OCI-LY1 (cell line): Measurements from ENCODE around the gene LRP2.
"Not testable (repeated sequence)": the region's sequence is repeated elsewhere in the genome, so short reads cannot be mapped to it uniquely, and the experiment has no call there.

ENCODE experiments used
- H2AFZ ChIP-seq: fragments of 200-600 bp; sonication (generic), shearing (Covaris generic); 2 replicates; pipeline ENCODE4 v1.6.0; 2014; ENCODE audit warnings: antibody characterized with exemption, mild to moderate bottlenecking, low read length
- H3F3A ChIP-seq: fragments of 200-600 bp; sonication (generic), shearing (Covaris generic); 2 replicates; pipeline ENCODE4 v1.6.0; 2014; ENCODE audit warnings: mild to moderate bottlenecking, antibody characterized with exemption, low read length, moderate library complexity; ENCODE audit not compliant: insufficient read depth
- H3K27ac ChIP-seq: fragments of 200-600 bp; sonication (generic); 2 replicates; pipeline ENCODE4 v1.5.1; 2014; ENCODE audit warnings: low read length, mixed run types, mild to moderate bottlenecking, low read depth; ENCODE audit not compliant: poor library complexity, severe bottlenecking
- H3K27me3 ChIP-seq: fragments of 200-600 bp; sonication (generic); 2 replicates; pipeline ENCODE4 v1.6.0; 2014; ENCODE audit warnings: antibody characterized with exemption, mild to moderate bottlenecking, low read length, moderate library complexity; ENCODE audit not compliant: insufficient read depth
- H3K36me3 ChIP-seq: fragments of 200-600 bp; sonication (generic); 2 replicates; pipeline ENCODE4 v1.6.1; 2014; ENCODE audit warnings: mild to moderate bottlenecking, antibody characterized with exemption, low read length, moderate library complexity, mixed read lengths; ENCODE audit not compliant: insufficient read depth
- H3K4me1 ChIP-seq: fragments of 200-600 bp; sonication (generic); 2 replicates; pipeline ENCODE4 v1.5.1; 2014; ENCODE audit warnings: mild to moderate bottlenecking, low read length, moderate library complexity; ENCODE audit not compliant: insufficient read depth, severe bottlenecking
- H3K4me2 ChIP-seq: fragments of 200-600 bp; sonication (generic), shearing (Covaris generic); 2 replicates; pipeline ENCODE4 v1.6.1; 2014; ENCODE audit warnings: low read length
- H3K4me3 ChIP-seq: fragments of 200-600 bp; sonication (generic); 2 replicates; pipeline ENCODE4 v1.5.1; 2014; ENCODE audit warnings: low read length, low read depth, mild to moderate bottlenecking, mixed read lengths; ENCODE audit not compliant: poor library complexity, severe bottlenecking
- H3K79me2 ChIP-seq: fragments of 200-600 bp; shearing (Covaris generic); 2 replicates; pipeline ENCODE4 v1.6.1; 2016; ENCODE audit warnings: mixed run types, low read length, mixed read lengths; ENCODE audit not compliant: insufficient read depth
- H3K9ac ChIP-seq: fragments of 200-600 bp; sonication (generic), shearing (Covaris generic); 2 replicates; pipeline ENCODE4 v1.6.1; 2014; ENCODE audit warnings: mild to moderate bottlenecking, low read length, mixed read lengths
- H3K9me2 ChIP-seq: fragments of 200-600 bp; sonication (generic), shearing (Covaris generic); 2 replicates; pipeline ENCODE4 v1.6.1; 2014; ENCODE audit warnings: low read depth, mild to moderate bottlenecking, low read length, mixed read lengths
- H3K9me3 ChIP-seq: fragments of 200-600 bp; shearing (Covaris generic); 2 replicates; pipeline ENCODE4 v1.6.1; 2014; ENCODE audit warnings: low read length, mixed read lengths
- H4K20me1 ChIP-seq: fragments of 200-600 bp; sonication (generic), shearing (Covaris generic); 2 replicates; pipeline ENCODE4 v1.6.0; 2016; ENCODE audit warnings: mild to moderate bottlenecking, low read length; ENCODE audit not compliant: insufficient read depth
- EZH2 ChIP-seq: fragments of 200-600 bp; sonication (generic), shearing (Covaris generic); IDR thresholded peaks from 2 replicates; pipeline ENCODE4 v1.8.0; 2017; ENCODE audit warnings: borderline replicate concordance, mixed run types, mild to moderate bottlenecking, antibody characterized with exemption, low read length, moderate library complexity, mixed read lengths
- TF ChIP-seq, protein P1 (sequence below): fragments of 200-600 bp; sonication (generic), shearing (Covaris generic); IDR thresholded peaks from 2 replicates; pipeline ENCODE4 v1.5.1; 2017; ENCODE audit warnings: mild to moderate bottlenecking, antibody characterized with exemption, low read length, moderate library complexity, mixed read lengths

The LRP2 gene

DNA sequence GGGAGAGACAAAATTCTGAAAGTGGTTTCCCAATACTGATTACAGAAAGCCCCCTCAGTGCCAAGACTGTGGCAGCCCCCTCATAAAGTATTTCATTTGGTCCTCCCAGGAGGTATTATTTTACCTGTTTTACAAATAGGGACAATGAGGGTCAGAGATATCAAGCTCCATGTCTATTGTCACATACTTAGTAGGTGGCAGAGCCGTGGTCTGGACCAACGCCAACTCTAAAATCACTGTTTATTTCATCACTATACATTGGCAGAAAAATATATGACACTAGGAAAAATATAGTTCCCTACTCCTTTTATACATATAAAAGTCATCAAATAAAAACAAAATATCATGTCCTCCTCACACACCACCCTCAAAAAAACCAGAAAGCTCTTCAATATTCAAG lies 224.4 kb downstream of the LRP2 start:
- Histone ChIP-seq H3F3A (no peaks in the 10 kb centered on the region), H3K79me2 (no peaks in the 10 kb centered on the region), H3K9me3 (no peaks in the 10 kb centered on the region), H2AFZ (no peak overlapping the region), H3K4me1 (no peaks in the 10 kb centered on the region), H3K4me3 (no peak overlapping the region), H3K27ac (no peak overlapping the region), H3K4me2 (no peak overlapping the region), H3K27me3 (no peaks in the 10 kb centered on the region), H3K9ac (no peak overlapping the region), H3K36me3 (no peaks in the 10 kb centered on the region), H4K20me1 (no peaks in the 10 kb centered on the region), H3K9me2 (no peaks in the 10 kb centered on the region)
- TF ChIP-seq EZH2, result no peak
- TF ChIP-seq, protein P1, sequence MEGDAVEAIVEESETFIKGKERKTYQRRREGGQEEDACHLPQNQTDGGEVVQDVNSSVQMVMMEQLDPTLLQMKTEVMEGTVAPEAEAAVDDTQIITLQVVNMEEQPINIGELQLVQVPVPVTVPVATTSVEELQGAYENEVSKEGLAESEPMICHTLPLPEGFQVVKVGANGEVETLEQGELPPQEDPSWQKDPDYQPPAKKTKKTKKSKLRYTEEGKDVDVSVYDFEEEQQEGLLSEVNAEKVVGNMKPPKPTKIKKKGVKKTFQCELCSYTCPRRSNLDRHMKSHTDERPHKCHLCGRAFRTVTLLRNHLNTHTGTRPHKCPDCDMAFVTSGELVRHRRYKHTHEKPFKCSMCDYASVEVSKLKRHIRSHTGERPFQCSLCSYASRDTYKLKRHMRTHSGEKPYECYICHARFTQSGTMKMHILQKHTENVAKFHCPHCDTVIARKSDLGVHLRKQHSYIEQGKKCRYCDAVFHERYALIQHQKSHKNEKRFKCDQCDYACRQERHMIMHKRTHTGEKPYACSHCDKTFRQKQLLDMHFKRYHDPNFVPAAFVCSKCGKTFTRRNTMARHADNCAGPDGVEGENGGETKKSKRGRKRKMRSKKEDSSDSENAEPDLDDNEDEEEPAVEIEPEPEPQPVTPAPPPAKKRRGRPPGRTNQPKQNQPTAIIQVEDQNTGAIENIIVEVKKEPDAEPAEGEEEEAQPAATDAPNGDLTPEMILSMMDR, result no peak

DNA sequence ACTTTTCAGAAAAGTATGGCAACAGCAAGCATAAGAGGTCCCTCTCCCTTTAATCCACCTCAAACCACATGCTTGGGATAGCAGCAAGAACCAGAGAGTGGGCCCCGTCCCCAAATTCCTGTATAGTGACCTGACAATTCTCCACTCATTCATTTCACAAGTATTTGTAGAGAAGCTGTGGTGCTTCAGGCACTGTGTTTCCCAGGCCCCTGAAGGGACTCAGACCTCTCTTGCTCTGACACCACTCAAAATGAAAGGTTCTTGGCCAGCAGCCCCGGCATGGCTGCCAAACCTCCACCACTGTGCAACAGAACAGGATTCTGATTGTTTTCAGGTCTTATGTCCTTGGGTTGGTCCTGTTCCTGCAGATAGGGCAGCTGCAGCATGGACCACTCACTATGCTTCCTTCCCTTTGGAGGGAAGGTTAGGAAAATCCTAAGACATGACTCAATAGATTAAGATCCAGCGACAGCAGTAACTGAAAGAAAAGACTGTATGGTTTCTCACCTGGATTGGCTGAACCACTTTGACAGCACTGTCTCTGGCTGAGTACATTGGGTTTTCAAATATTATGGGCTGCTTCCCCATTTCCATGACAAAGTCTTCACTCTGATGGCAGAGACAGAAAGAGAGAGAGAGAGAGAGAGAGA lies 225.3 kb downstream of the LRP2 start:
- H3F3A ChIP-seq, result no peaks in the 10 kb centered on the region
- H3K9me2 ChIP-seq, result no peaks in the 10 kb centered on the region
- no peaks in the 10 kb centered on the region for H3K36me3 ChIP-seq
- no peak overlapping the region for H3K27ac ChIP-seq
- no peaks in the 10 kb centered on the region for H3K79me2 ChIP-seq
- no peaks in the 10 kb centered on the region for H3K9me3 ChIP-seq
- no peak overlapping the region for H3K9ac ChIP-seq
- H3K4me3 ChIP-seq, result no peak overlapping the region
- H3K4me2 ChIP-seq, result no peak overlapping the region
- no peak for TF ChIP-seq EZH2
- TF ChIP-seq, protein P1, result no peak
- no peaks in the 10 kb centered on the region for H4K20me1 ChIP-seq
- no peaks in the 10 kb centered on the region for H3K27me3 ChIP-seq
- no peak overlapping the region for H2AFZ ChIP-seq
- H3K4me1 ChIP-seq, result no peaks in the 10 kb centered on the region

DNA sequence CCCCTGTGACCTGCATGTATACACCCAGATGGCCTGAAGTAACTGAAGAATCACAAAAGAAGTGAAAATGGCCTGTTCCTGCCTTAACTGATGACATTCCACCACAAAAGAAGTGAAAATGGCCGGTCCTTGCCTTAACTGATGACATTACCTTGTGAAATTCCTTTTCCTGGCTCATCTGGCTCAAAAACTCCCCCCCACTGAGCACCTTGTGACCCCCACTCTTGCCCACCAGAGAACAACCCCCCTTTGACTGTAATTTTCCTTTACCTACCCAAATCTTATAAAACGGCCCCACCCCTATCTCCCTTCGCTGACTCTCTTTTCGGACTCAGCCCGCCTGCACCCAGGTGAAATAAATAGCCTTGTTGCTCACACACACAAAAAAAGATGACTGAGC lies 225.9 kb downstream of the LRP2 start:
- H3F3A ChIP-seq, H3K9me2 ChIP-seq, H3K4me2 ChIP-seq, H3K4me1 ChIP-seq, H3K36me3 ChIP-seq, H3K4me3 ChIP-seq, H4K20me1 ChIP-seq, H2AFZ ChIP-seq, H3K9me3 ChIP-seq, H3K27ac ChIP-seq, H3K27me3 ChIP-seq, H3K79me2 ChIP-seq, H3K9ac ChIP-seq: not testable (repeated sequence)

DNA sequence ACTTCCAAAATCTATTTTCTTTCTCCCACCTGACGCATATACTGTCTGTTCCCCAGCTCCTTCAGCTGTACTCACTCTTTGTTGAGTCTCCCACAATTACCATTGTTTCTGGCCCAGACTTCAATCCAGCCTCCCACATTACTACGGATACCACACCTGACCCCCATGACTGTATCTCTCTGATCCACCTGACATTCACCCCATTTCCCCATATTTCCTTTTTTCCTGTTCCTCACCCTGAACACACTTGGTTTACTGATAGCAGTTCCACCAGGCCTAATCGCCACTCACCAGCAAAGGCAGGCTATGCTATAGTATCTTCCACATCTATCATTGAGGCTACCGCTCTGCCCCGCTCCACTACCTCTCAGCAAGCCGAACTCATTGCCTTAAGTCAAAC lies 228.1 kb downstream of the LRP2 start:
- not testable (repeated sequence) for H3K9ac ChIP-seq, H4K20me1 ChIP-seq, H3K4me1 ChIP-seq, H3K27ac ChIP-seq, H3K4me3 ChIP-seq, H3K9me2 ChIP-seq, H3K36me3 ChIP-seq, H2AFZ ChIP-seq, H3F3A ChIP-seq, H3K79me2 ChIP-seq, H3K9me3 ChIP-seq, H3K27me3 ChIP-seq, H3K4me2 ChIP-seq
